HG02970 (cell line): ENCODE data around the gene TPO.
"Not testable (repeated sequence)": the region's sequence is repeated elsewhere in the genome, so short reads cannot be mapped to it uniquely, and the experiment has no call there.

Experiments used
- ATAC-seq: cut with Tn5 transposase; IDR thresholded peaks from one replicate; pipeline ENCODE4 v1.9.1; 2021; ENCODE audit warnings: mild to moderate bottlenecking, moderate library complexity, moderate number of reproducible peaks; ENCODE audit not compliant: unreplicated experiment, low FRiP score

The TPO gene

DNA sequence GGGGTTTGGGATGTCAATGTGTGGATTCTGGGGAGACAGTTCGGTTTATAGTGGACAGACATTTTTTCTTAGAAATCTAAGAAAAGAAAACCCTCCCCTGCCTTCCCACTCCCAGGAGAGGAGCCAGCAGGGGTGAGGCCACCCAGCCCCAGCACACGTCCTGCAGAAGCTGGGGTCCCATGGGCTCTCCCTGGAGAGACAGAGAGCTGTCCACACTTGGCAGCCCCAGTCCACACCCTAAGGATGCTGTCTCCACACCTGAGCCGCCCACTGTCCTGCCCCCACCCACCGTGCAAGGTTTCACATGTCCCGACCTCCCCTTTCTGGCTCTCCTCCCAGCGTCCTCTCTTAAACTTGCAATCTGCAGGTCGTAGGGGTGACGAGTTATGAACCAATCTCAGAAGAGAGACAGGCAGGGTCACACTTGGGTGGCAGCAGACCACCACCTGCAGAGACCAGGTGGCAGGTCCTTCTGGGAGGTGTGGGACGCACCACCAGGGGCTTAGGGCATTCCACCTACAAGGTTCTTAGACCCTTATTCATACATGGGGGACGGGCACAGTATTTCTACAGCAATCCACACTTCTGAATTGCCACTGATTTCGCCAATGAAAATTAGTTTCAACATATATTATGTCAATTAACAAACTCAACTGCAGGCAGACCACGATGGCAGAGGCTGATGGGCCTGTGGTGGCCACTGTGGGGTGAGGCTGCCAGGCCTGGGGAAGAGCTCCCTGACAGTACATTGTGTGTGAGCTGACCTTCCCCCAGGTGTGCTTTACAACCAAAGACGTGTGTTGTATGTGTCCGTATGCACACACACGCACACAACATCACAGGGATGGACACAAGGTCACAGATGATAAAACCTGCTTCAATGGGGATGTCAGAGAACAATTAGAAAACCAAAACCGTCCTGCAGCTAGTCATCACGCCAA lies 158.5 kb downstream of the TPO start:
- ATAC-seq = no peak

DNA sequence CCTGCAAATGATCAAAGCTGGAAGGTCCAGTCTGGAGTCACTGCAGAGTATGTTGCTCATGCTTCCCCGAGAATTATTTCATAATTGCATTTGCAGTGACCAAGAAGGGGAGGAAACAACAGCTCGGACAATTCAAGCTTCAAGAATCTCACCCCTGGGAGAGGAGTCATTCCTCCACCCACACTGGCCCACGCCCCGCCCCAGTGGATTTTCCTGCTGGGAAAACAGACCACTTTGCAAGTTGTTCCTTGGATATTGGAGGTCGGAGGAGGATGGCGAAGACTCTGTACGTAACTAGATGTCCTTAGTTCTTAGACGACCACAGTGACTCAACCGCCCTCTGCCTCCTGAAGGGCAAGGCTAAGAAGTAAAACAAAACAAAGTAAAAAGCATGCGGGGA lies 159.4 kb downstream of the TPO start:
- no peak for ATAC-seq

DNA sequence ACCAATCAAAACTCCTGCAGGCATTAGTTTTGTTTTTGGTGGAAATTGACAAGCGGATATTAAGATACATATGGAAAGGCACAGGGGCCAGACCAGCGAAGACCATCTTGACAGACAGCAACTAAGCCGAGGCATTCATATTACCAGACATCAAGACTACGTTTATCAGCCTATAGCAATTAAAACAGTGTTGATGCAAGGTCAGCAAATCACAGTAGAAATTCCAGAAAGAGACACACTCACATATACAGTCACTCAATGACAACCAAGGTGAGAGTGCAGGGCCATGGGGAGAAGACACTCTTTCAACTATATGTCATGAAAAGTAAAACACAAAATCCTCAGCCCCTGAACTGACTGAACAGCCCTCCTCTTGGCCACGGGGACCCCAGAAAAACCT lies 164.6 kb downstream of the TPO start:
- no peak for ATAC-seq

DNA sequence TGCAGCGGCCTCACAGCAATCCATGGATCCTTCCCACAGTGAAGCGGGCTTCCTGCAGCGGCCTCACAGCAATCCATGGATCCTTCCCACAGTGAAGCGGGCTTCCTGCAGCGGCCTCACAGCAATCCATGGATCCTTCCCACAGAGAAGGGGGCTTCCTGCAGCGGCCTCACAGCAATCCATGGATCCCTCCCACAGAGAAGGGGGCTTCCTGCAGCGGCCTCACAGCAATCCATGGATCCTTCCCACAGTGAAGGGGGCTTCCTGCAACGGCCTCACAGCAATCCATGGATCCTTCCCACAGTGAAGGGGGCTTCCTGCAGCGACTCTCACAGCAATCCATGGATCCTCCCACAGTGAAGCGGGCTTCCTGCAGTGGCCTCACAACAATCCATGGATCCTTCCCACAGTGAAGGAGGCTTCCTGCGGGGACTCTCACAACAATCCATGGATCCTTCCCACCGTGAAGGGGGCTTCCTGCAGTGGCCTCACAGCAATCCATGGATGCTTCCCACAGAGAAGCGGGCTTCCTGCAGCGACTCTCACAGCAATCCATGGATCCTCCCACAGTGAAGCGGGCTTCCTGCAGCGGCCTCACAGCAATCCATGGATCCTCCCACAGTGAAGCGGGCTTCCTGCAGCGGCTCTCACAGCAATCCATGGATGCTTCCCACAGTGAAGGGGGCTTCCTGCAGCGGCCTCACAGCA lies 168.1 kb downstream of the TPO start:
- not testable (repeated sequence) for ATAC-seq

DNA sequence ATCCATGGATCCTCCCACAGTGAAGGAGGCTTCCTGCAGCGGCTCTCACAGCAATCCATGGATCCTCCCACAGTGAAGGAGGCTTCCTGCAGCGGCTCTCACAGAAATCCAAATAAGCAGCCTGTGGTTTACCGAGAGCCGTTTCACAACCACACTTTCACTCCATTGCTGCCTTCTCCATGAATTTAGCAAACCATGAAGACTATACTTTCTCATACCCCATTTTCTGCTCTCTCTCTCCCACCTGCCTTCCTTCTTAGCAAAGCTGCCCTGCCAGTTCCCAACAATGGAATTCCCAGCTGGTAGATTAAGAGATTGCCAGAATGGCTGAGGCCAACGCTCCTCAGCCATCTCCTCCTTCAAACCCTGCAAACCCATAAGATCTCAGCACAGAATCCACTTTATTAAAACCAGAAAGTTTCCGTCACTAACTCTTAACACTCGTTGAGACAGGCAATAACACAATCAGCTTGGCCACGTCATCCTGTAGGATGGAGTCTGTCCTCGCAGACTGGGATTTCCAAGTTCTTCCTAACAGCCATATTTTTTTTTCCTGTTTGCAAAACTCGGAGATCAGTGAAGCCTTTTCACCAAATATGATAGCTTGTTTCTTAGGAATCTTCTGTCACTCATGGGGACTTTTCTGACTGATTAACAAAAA lies 168.8 kb downstream of the TPO start:
- ATAC-seq = no peak

DNA sequence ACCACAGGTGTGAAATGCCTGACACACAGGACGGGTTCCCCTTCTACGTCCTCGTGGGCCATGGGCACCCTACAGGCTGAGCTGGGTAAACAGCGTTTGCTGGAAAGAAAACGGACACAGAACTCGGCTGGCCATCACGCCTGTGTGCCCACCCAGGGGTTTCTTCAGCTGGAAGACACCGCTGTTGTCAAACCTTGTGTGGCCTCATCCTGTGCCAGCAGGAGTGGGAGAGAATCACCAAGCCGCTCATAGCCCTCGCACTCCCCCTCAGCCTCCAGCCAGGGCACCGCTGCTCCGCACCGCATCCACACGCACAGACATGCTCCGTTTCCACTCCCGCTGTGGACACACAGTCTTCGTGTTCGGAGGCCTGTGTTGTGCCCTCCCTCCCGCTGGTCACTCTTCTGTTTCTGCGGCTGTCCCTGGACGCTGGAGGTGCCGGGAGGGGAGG lies 169.7 kb downstream of the TPO start:
- ATAC-seq = no peak

DNA sequence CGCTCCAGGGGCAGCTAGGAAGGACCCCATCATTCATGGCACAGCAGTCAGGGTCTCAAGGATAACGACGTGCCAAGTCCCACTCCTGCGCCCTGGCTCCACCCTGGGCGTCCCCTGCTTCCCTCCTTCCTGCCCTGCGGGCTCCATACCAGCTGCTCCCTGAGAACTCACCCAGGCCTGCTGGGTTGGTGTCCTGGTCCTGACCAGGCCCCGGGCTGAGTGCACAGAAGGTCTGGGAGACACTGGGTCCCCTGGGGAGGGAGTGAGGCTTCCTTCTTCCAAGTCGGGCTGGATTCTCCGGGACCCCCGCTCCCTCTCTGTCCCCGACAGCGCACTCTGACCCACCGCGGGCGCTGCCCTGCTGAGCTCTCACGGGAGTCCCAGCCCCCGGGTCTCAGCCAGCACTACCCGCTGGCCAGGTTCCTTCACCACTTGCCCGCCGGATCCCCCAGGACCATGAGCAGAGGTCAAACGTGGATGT lies 170.8 kb downstream of the TPO start:
- ATAC-seq = no peak

DNA sequence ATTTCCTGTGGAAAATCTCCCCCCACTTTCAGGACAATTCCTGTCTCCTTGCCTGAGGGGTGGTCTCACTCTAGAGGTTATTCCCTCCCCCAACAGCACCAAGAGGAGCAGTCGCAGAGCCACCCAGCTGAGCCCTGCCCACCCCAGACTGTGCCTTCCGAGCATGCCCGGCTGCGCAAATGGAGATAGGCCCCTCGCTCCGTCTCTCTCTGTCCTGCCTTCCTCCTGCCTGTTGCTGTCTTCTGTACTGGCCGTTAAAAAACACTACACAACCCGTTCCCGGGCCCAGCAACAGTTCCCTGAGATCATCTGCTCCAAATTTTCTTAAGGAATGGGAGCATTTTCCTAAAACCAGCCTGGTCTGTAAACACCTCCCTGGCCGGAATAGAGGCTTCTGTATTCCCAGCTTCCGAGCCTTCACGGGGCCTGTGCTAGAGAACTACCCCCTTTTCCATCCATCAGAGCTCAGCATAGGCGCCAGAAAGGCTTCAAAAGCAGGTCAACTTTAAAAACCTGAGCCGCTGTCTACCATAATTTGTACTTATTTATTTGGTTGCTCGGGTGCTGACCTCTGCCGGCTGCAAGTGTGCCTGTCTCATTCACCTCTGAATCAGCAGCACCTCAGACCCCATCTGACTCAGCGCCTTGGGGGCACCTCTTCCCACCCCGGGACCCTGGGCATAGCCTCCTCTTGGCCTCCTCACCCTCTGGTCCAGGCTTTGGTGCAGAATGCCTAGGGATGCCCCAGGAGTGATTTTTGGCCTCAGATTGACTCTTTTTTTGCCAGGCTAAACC lies 171.6 kb downstream of the TPO start:
- ATAC-seq = no peak

DNA sequence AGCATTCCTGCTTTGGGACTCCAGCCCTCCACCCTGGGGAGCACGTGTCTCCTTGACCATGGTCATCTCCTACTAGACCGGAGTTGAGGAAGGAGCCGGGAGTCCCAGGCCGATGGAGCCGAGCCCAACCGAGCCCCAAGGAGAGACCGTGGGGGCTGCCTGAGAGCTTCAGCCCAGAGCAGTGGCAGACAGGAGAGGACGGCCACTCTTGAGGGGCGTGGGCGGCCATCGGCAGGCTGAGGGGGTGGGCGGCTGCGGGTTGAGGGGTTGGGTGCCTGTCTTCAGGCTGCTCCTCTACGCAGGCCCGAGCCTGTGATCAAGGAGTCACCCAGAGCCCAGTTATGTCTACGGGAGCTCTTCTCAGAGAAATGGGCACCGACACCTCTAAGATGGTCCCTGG lies 172.4 kb downstream of the TPO start:
- no peak for ATAC-seq

DNA sequence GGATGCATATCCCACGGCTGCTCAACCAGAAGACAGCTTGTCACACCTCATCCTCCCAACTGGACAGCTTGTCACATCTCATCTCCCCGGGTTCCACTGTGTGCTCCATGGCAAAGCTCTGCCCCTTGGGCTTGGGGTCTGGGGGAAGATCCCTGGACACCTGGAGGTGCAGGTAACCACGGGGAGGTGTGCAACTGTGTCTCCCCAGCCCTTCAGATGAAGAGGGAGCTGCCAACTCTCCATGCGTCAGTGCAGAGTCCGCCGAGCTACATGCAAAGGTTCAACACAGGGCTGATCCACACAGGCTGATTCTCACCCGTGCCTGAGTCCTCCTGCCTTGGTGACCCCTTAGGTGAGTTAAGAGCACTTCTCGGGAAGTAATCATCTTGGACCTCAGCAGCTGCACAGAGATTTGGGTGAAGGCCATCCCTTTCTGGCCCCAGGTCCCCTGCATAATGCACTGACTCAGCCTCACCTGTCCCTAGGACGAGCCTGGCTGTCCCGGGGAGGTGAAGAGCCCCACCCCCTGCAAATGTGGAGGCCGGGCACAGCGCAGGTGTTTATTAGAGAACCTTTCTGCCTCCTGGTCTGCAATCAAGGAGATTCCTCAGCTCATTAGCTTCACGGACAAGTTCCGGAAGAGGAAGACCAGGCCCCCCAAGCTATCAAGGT lies 173.1 kb downstream of the TPO start:
- ATAC-seq = no peak

DNA sequence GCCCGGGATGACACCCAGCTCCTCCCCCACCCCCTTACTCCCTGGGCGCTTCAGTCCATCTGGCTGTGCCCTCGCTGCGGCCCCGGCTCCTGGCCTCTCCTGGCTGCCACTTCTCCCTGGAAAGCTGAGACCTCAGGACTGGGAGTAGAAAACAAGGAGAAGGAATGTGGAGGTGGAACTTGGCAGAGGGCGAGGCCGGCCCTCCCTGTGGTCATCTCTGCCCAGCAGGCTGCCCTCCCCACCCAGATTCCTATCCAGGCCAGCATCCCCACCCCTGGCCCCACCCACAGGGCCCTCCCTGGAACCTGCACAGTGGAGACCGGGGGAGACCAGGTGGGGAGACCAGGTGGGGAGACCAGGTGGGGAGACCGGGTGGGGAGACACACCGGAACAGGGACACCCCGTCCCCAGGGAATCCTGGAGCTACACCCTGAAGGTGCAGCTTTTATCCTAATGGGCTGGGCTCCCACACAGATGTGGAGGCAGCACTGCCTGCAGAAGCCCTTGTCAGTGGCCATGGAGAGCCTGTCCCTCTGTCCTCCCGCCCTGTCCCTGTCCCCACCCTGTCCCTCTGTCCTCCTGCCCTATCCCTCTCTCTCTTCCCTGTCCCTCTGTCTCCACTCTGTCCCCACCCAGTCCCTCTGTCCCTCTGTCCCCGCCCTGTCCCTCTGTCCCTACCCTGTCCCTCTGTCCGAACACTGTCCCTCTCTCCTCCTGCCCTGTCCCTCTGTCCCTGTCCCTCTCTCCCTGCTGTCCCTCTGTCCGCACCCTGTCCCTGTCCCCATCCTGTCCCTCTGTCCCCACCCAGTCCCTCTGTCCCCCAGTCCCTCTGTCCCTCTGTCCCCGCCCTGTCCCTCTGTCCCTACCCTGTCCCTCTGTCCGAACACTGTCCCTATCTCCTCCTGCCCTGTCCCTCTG lies 173.9 kb downstream of the TPO start:
- no peak for ATAC-seq

DNA sequence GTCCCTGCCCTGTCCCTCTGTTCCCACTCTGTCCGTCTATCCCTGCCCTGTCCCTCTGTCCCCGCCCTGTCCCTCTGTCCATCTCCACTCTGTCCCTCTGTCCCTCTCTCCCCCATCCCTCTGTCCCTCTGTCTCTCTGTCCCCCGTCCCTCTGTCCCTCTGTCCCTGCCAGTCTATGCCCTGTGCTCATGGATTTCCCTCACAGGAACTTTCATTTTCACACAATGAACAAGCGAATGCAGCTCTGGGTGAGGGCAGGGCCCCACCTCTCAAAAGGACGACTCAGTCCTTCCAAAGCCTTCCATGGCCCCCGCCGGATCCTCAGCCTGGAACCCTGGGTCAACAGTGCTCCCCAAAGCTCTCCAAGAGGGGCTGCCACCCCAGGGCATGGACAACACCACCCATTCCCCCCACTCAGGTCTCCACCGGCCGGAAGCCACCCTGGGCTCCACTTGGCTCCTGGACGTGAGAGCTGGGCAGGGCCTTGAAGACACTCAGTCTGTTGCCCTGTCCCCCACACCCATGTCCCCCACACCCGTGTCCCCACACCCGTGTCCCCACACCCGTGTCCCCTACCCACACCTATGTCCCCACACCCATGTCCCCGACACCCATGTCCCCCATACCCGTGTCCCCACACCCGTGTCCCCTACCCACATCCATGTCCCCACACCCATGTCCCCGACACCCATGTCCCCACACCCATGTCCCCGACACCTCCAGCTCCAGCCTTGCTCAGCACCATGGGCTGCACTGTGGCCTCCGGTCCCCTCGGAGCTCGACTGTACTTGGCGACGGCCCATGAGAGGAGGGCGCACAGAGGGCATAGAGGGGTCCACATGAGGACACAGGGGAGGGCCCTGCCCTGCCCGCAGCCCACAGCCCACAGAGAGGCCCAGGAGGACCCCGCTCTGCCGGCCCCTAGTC lies 175.1 kb downstream of the TPO start:
- ATAC-seq = no peak

DNA sequence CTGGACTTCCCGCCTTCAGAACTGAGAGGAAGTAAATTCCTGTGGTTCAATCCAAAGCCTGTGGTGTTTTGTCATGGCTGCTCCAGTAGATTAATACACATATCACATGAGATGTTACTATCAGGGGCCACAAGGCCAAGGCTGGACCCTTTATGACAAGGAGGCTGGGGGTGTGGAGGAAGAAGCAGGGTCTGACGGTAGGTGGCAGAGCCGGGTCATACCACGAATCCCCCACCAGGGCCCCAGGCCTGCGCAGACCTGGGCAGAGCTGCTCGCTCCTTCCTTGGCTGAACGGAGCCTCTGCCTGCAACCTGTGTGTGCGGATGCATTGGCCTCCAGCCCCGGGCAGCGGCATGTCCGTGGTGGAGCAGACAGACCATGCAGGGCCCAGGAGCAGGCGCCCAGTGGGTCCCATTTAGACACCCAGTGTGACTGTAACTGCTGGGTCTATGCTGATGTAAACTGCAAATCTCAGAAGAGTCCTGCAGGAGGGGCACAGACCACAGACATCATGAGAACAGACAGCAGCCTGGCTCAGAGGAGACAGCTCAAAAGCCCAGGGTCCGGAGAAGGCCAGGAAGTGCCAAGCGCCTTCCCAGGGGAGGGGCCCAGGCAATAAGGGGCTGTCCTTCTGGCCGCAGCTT lies 175.8 kb downstream of the TPO start:
- ATAC-seq = no peak

DNA sequence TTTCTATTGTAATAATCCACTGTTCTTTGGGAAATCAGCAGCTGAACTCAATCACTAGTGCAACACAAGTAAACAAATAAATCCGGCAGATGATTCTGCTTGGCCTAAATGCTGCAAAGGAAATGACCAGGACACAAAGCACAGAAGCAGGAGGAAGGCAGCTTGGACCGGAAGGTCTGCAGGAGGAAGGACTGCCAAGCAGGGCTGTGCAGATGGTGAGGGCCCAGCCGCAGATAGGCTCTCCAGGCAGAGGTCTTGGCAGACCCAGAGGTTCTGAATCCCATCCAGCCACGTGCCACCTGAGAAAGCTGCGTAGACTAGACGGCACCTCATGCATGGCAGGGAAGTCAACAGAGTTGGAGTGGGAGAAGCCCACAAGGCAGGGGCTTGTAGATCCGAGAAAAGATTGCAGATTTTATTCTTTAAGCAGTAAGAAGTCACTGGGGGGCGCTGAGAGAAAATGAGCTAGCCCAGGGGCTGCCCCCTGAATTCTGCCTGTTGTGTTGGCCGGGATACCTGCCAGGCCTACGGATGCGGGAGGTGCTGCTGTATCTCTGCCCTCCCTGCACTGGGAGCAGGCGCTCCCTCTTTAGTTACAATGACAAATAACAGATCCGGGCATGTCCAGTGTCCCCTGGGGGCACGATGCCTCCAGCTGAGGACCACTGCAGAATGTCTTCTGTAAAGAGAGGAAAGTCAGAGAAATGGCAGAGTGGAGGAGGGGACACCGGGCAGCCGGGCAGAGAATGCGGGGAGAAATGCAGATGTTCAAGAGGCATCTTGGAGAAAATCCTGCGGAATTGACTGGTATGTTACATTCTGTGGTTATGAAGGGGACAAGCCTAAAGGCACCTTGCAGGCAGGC lies 177.6 kb downstream of the TPO start:
- no peak for ATAC-seq

DNA sequence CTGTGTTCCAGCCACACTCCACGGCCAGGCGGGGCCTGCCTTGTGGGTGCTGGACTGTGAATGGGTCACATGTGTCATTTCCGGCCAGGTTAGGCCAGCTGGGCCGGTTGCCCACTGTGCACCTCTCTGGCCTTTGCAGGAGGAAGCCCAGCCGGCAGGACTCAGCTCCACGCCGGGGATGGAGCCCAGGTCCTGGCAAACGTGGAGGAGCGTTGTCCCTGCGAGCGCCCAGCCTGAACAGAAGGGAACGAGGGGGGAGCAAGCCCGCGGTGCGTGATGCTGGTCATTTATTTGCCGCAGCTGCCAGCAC lies 178.2 kb downstream of the TPO start:
- ATAC-seq = no peak
